ENCODE results near the gene WDR27.

- TF ChIP-seq POLR2A (IDR thresholded peaks at IDR 0.05; ENCODE audit: low read length) (no peak), GATA1 (IDR thresholded peaks at IDR 0.05; ENCODE audit: low read depth, low read length) (no peak)
Measured at GRCh38 chr6:169738976-169739529, 37.2 kb upstream of the WDR27 start.

Measured in erythroblast (primary cell).